ENCODE measurements around the gene LRSAM1.

DNA sequence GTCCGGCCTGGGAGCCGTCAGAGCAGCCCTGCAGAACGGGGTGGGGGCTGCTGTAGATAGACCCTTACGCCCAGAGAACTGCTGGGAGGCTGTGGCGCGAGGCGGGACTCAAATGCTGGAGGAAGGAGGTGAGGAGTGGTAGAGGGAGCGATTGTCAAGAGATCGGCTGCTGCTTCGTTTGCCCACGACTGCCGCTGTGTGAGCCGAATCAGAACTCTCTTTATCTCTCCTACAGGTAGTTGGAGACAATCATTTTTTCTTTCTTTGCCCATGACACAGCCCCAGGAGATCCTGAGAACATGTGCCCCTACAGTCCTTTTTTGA lies 26.7 kb upstream of the LRSAM1 start:
- TF ChIP-seq, protein P1, sequence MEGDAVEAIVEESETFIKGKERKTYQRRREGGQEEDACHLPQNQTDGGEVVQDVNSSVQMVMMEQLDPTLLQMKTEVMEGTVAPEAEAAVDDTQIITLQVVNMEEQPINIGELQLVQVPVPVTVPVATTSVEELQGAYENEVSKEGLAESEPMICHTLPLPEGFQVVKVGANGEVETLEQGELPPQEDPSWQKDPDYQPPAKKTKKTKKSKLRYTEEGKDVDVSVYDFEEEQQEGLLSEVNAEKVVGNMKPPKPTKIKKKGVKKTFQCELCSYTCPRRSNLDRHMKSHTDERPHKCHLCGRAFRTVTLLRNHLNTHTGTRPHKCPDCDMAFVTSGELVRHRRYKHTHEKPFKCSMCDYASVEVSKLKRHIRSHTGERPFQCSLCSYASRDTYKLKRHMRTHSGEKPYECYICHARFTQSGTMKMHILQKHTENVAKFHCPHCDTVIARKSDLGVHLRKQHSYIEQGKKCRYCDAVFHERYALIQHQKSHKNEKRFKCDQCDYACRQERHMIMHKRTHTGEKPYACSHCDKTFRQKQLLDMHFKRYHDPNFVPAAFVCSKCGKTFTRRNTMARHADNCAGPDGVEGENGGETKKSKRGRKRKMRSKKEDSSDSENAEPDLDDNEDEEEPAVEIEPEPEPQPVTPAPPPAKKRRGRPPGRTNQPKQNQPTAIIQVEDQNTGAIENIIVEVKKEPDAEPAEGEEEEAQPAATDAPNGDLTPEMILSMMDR (IDR thresholded peaks at IDR 0.05; ENCODE audit: insufficient read depth, low read length, poor library complexity, severe bottlenecking) = no peak
- no peak for TF ChIP-seq EZH2phosphoT487 (conservative IDR thresholded peaks at IDR 0.05; ENCODE audit: low read length)

All from SU-DHL-6 (cell line).